GM21717 (cell line): ENCODE measurements around the gene VWA3B.
"Not testable (repeated sequence)": the region's sequence is repeated elsewhere in the genome, so short reads cannot be mapped to it uniquely, and the experiment has no call there.

Source experiments
- ATAC-seq: cut with Tn5 transposase; IDR thresholded peaks from one replicate; pipeline ENCODE4 v1.9.1; 2021; ENCODE audit warnings: mild to moderate bottlenecking, moderate library complexity; ENCODE audit not compliant: unreplicated experiment

The VWA3B gene

DNA sequence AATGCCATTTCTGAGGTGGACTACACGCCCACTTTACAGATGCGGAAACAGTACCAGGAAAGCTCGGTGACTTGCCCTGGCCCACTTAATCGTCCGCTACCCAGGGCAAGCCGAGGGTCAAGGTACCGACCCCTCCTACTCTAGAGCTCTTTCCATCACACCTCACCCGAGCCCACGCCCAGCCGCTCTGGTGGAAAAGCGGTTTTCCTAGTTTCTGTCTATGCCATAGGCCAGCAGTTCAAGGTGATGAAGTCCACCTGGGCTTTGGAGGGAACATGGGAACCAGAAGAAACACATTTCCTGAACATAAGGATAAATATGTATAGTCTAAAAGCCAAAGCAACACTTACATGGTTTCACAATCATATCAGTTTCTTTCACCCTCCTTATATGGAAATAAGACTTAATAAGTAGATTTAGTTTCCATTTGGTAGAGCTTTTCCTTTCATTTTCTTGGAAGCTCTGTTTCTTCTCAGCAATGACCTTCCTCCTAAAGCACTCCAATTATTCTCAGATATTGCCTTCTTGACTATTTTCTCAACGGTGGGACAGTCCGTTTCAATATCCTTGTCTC lies 567 bp downstream of the VWA3B start:
- ATAC-seq, result no peak

DNA sequence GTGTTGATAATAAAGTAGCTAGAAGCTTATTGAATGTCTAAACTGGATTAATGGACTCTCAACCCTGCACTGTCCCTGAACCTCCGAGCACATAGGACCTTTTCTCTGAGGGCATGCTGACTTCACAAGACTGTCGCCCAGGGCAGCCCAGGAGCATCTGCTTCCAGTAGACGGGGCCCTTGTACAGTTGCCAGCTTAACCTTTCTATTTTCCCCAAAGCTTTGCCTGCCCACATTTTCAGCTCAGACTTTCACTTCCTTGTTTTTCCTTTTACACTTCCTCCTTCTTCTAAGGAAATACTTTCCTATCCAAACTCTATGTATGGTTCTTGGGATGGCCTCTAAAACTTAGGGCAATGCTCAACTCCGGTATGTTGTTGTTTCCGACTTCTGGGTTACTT lies 1.3 kb downstream of the VWA3B start:
- ATAC-seq, result no peak

DNA sequence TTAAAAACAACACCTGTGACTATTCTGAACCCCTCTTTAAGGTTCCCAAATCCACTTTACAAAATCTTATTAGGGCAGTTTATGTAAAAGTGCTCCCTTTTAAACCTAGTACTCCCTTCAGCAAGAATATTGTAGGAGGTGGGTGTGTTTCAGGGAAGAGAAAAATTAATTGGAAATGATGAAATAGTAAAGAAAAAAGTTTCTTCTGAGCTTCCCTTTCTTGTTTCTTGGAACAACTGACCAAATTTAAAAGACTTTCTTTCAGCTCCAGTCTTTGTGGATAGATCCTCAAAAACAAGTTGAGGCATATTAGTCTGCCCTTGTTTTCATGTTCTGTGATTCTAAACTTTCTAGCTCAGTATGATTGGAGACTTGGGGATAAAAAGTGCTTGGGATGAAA lies 3.0 kb downstream of the VWA3B start:
- no peak for ATAC-seq

DNA sequence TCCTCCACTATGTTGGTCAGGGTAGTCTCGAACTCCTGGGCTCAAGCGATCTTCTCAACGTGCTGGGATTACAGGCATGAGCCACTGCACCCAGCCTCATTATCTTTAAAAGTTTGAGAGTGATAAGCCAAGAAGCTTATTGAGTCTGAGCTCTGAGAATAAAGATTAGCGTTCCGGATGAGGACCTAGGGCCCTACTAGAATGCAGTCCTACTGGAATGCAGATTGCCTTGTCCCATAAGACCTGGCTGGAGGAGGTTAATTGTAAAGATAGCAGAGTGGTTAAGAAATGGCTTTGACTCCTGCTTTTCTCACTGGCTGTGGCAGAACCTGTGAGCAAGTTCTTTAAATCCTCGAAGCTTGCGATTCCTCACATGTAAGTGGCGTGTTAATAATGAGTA lies 4.0 kb downstream of the VWA3B start:
- no peak for ATAC-seq

DNA sequence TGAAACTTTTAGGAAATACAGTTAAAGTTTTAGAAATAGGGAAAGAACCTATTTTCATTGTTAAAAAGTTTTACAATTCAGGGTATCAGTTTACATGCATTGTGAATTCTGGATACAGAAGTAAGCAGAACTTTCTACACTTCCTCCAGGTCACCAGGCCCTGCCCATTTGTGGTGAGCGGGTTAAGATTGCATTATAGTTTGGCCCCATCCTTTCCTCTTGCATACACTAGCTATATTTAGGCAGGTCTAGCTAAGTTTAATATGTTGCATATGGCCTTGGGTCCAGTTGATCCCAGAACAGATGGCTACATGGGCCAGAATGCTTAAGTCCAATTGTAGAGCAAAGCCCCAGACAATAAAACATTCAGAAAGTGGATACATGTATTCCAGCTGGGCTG lies 4.8 kb downstream of the VWA3B start:
- no peak for ATAC-seq

DNA sequence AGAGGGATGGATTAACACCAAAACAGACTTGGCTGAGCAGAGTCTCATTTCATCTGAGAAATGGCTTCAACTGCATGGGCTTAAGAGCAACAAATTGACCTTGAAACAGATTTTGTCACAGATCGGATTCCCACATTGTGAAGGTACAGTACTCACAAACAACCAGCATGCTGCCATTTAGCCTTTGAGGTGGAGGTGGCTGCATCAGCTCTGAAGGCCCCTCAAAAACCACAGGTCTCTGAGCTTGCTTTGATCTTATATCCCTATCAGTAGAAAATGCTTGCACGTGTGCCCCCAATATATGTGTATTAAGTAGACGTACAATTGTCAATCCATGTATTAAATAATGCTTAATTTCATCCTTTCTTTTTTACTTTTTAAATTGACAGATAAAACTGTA lies 6.2 kb downstream of the VWA3B start:
- ATAC-seq, result no peak

DNA sequence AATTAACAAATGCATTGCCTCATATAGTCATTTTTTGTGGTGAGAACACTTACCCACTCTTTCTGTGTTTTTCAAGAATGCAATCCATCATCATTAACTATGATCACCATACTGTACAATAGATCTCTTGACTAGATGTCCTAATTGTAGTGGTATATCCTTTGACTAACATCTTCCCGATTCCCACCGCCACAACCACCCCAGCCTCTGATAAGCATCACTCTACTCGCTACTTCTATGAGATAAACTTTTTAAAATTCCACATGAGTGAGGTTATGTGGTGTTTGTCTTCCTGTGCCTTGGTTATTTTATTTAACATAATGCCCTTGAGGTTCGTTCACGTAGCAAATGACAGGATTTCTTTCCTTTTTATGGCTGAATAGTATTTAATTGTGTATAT lies 6.6 kb downstream of the VWA3B start:
- no peak for ATAC-seq

DNA sequence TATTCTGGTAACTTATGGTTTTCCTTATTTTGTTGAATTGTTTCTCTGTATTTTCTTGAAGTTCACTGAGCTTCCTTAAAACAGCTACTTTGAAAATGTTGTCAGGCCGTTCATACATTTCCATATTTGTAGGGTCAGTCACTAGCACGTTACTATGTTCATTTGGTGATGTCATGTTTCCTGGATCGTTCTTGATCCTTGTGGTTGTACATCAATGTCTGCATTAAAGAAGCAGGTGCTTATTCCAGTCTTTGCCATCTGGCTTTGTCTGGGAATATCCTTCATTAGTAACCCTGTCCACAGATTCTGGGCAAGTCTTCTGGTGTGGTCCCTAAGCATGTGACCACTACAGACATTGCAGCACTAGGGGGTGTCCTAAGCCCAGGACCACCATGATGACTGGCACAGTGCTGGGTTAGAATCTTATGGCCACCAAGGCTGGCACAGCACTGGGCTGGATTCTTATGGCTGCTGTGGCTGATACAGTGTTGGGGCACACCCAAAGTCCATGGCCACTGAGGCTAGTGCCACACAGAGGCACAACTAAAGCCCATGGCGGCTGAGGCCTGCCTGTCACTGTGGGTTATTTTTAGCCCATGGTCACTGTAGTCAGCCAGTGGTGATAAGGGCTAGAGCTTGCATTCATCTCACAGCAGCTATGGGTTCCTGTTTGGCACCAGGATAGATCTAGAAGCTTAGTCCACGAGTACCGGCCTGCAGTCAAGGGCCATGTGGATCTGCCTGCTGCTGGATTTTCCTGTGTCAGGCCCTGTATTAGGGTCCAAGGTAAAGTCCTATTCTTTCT lies 13.2 kb downstream of the VWA3B start:
- ATAC-seq, result no peak

DNA sequence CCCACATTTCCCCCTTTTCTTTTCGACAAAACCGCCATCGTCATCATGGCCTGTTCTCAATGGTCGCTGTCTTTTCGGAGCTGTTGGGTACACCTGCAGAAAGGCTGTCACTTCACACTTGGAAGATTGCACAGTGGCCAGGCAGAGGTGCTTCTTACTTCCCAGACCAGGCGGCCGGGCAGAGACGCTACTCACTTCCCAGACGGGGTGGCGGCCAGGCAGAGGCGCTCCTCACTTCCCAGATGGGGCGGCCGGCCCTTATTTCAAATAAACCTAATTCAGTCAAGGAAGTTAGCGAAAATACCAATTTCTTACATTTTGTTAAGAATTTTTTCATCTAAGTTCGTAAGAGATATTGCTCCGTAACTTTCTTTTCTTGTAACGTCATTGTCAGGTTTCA lies 15.3 kb downstream of the VWA3B start:
- not testable (repeated sequence) for ATAC-seq

DNA sequence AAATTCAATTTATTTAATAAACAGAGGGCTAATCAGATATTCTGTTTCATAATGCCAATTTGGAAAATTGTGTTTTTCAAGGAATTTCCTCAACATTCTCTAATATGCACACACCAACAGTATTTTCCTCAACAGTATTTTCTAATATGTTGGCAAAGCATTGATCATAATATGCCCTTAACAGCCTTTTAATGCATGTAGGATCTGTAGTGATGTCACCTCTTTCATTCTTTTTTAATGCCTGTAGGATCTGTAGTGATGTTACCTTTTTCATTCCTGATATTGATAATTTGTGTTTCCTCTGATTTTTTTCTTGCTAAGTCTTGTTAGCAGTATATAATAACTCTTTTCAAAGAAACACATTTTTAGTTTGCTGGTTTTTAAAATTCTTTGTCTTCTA lies 15.9 kb downstream of the VWA3B start:
- ATAC-seq, result no peak

DNA sequence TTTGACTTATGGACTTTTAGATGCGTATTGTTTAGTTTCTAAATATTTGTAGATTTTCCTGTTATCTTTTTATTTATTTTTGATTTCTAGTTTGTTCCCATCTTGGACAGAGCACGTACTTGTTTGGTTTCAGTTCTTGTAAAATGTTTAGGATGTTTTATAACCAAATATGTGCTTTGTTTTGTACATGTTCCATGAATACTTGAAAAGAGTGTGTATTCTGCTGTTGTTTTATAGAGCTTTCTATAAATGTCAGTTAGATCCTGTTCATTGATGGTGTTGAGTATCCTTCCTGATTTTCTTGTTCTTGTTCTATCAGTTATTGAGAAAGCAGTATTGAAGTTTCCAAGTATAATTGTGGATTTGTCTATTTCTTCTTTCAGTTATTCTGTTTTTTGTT lies 21.1 kb downstream of the VWA3B start:
- ATAC-seq, result no peak

DNA sequence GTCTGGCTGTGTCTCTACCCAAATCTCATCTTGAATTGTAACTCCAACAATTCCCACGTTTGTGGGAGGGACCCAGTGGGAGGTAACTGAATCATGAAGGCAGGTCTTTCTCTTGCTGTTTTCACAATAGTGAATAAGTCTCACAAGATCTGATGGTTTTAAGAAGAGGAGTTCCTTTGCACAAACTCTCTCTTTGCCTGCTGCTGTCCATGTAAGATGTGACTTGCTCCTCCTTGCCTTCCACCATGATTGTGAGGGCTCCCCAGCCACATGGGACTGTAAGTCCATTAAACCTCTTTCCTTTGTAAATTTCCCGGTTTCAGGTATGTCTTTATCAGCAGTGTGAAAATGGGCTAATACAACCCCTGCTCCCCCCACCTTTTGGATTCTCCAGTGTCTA lies 23.8 kb downstream of the VWA3B start:
- no peak for ATAC-seq

DNA sequence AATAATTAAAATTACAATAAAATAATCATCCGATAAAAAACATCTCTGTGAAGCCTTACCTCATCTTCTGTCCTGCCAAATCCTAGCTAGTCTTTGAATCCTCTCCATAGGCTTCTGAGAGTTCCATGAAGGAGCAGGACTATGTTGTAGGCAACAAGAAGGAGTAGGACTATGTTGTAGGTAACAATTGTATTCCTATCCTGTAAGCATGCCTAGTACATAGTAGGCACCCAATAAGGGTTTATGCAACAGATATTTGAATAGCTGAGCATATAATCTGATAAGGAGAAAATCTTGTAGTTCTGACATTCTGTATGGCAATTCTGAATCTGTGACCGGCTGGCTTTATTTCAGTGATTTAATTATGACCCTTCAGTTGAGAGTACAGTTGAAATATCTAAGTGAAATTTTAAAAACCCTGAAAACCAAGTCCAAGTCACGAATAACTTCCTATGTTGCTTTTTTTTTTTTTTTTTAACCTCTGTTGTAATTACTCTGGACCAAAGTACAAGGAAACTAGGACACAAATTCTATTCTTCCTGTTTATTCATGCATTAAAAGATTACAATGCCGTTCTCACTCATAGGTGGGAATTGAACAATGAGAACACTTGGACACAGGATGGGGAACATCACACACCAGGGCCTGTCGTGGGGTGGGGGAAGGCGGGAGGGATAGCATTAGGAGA lies 27.8 kb downstream of the VWA3B start:
- ATAC-seq, result no peak

DNA sequence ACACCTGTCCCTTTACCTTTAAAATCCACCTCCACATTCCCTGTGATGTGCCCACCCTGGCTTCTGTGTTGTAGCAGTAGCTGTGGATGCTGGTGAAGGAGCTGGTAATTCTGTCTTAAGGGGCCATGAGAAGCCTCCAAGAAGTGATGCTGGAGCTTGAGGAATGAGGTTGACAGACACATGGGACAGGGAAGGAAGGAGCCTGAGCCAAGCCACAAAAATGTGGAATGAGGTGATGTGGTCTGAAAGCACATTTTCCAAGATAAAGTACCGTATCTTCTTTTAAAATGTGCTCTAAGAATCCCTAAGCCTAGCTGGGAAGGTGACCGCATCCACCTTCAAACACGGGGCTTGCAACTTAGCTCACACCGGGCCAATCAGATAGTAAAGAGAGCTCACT lies 31.2 kb downstream of the VWA3B start:
- ATAC-seq, result no peak

DNA sequence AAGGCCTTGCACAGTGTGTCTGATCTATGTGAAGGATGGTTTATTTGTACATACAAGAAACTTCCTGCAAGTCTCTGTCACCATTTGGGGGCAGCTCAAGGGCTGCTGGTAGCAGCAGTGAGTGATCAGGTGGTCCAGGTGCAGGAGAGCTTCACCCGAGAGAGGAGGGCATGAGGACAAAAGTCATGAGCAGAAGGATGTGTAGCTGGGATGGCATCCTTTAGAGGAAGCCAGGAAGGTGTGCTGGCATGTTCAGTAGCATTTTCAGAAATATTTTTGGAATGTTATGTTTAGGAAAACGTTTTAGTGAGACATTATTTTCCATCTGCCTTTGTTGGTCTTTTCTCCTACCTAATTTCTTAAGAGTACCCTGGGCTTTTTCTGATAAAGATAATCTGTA lies 31.9 kb downstream of the VWA3B start:
- no peak for ATAC-seq

DNA sequence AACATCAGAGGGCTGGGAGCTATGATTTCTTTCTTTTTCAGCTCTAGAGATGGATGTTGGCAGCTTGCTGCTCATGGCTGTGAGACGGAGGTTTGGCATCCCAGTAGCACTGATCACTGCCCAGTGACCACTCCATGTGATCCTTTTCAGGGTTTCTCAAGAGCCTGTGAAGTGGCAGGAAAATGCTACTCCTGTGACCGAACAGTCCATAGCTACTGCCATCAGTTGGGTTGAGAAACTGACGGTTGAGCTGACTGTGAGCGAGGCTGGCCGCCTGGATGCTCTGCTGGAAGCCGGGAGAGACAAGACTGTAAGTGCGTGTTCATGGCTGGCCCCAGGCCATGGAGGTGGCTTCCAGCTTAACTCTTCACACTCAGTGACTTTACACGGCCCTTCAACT lies 34.2 kb downstream of the VWA3B start:
- no peak for ATAC-seq

DNA sequence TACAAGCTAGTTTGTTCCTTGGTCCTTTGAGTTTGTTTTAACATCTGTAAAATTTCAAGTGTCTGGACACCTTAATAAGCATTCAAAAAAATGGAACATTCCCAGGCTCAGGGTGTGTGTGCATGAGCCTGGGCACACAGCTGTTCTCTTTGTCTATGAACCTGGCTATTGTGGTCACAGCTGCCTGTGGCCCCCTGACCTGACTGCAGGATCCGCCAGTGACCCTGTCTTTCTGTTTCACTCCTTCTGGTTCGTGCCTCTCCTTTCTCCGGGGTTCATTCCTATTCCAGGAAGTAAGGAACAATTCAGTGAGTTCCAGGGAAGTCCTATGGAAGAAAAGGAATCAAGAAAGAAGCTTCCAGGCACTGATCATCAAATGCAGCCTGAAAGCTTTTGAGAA lies 35.6 kb downstream of the VWA3B start:
- ATAC-seq, result no peak

DNA sequence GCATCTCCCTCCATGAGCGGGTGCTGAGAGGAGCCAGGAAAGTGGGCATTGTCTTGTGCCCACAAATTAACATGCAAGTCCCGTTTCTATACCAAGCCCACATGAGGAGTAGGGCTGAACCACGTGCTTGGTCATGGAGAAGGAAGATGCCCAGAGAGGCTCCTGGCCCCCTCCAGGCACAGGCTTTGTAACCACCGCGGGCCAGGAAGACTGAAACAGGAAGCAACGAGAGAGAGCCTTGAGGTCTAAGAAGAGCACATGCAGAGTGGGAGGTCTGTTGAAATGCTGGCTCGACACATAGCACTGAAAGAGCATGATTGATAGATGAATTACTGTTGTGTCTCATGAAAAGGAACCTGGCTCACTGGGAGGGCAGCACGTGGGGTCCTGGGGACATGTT lies 36.3 kb downstream of the VWA3B start:
- no peak for ATAC-seq

DNA sequence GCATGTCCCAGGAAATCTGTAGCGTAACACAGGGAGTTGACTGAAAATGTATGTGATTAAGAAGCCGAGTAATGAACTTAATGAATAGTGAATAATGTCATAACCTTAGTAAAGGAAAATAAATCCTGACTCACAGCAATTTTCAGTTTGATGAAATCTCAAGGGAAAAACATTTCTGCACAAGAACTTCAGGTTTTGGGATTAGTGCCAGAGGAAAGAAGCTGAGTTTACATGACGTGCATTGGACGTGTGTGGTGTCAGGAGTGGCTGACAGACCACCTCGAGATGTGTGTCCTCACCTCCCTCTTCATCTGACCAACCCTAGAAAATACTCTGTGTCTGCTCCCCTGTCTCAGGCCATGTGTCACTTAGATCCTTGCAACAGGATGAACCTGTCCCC lies 39.1 kb downstream of the VWA3B start:
- ATAC-seq, result no peak

DNA sequence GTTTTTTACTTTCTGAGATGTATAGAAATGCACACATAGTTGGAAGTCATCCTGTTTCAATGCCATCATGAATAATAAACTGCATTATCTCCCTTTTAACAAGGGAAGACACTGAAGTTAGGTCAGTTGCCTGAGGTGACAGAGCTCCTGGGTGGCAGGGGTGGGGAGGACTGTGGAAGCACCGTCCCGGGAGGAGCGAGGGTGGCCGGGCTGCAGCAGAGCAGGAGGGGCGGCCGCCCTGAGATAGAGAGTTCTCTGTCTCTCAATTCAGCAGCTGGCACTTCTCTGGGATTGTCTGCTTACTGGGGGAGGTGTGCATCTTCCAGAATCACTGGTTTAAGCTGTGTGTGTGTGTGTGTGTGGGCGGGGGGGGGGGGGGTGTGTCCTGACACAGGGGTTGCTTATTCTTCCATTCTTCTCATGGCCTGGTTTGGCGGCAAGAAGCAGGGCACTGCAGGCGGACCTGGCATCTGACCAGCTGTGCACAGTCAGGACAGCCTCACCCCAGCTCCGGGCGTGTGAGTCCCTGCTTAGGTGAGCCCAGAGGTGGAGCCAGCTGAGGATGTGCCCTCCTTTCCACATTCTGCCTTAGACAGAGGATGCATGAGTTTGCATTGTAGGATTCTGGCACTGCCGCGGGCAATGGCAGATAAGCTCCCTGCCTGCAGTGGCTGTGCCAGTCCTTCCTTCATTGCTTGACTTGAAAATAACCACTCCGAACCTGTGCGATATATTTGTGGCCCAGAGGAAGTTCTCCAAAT lies 40.4 kb downstream of the VWA3B start:
- ATAC-seq, result no peak

DNA sequence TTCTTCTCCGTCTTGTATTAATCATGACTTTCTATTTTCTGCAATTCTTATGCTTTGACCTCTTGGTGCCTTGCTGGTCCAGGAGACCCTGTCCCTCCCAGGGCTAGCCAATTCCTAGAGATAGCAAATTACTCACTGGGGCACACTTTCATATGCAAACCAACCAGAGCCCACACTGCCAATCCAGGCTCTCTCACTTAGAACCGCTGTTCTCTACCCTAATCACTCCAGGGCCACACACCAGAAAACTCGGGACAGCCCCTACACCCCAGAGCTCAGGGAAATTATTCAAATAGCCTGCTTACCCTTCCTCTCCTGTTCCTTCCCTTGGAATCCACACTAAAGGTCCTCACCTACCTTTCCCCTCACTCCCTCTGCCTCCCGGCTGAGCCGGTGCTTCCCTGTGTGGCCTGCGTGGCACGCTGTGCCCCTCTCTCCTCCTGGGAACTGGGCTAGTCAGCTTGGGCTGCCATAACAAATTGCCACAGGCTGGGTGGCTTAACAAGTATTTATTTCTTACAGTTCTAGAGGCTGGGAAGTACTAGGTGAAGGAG lies 41.7 kb downstream of the VWA3B start:
- ATAC-seq, result no peak
